H1 (cell line): ENCODE data around the gene MLYCD. TPM values are rescaled to one million over a fixed set of nuclear protein-coding genes. Genes with fewer than 3 reads are reported as not detected.
A peak's percentile ranks its signal among the peaks of the same experiment; 100 is the strongest.

Experiments
- CTCF ChIA-PET: fragments of 300-600 bp; sonication (Branson Sonifier 250); formaldehyde crosslinking; loops from one replicate; lab custom pipeline; 2021; ENCODE audit not compliant: partially characterized antibody; lab: Charles Lee
- POLR2A ChIA-PET: fragments of 300-600 bp; sonication (Branson Sonifier 250); formaldehyde crosslinking; loops from one replicate; lab custom pipeline; 2021; ENCODE audit warnings: inconsistent platforms; ENCODE audit not compliant: partially characterized antibody; lab: Charles Lee
- DNase-seq, 2 experiments: peaks; one replicate each; pipeline versions ENCODE4 v3.0.0 to v3.0.0-alpha.2; 2010 to 2022; ENCODE audit warnings: low spot score in 2 of 2, low read depth in 1 of 2, mixed read lengths in 1 of 2
- FAIRE-seq: peaks from 2 replicates; lab custom pipeline; 2011; peaks lifted over from hg19 to GRCh38; lab: Jason Lieb, UNC
- H2AFZ ChIP-seq: 2 replicates; pipeline ENCODE4 v1.8.1; 2012; ENCODE audit warnings: low read length, inconsistent platforms
- H2AK5ac ChIP-seq: 2 replicates; pipeline ENCODE4 v1.6.1; 2013; ENCODE audit warnings: low read depth, low read length
- H2BK120ac ChIP-seq: replicated peaks from 2 replicates; pipeline ENCODE3; 2013; ENCODE audit warnings: low read depth, low read length, inconsistent platforms
- H2BK12ac ChIP-seq: 2 replicates; pipeline ENCODE4 v1.6.1; 2013; ENCODE audit warnings: low read depth, low read length
- H2BK15ac ChIP-seq: 2 replicates; pipeline ENCODE4 v1.6.1; 2013; ENCODE audit warnings: low read length
- H2BK20ac ChIP-seq: 2 replicates; pipeline ENCODE4 v1.6.1; 2013; ENCODE audit warnings: low read length
- H2BK5ac ChIP-seq: 2 replicates; pipeline ENCODE4 v1.6.1; 2013; ENCODE audit warnings: low read depth, low read length
- H3K14ac ChIP-seq: 2 replicates; pipeline ENCODE4 v1.6.1; 2013; ENCODE audit warnings: inconsistent platforms; ENCODE audit not compliant: insufficient read length
- H3K18ac ChIP-seq: 2 replicates; pipeline ENCODE4 v1.6.1; 2013; ENCODE audit warnings: low read length; ENCODE audit errors: extremely low read depth
- H3K23ac ChIP-seq: 2 replicates; pipeline ENCODE4 v1.6.1; 2013; ENCODE audit warnings: inconsistent platforms; ENCODE audit not compliant: insufficient read length
- H3K23me2 ChIP-seq: 2 replicates; pipeline ENCODE4 v1.6.1; 2013; ENCODE audit warnings: low read depth, low read length
- H3K27ac ChIP-seq: 2 replicates; pipeline ENCODE4 v1.6.1; 2011; ENCODE audit warnings: low read depth, low read length, inconsistent platforms
- H3K27me3 ChIP-seq, 4 experiments: replicated peaks in 1 of 4; 1 replicate in 1 of 4; 2 replicates in 3 of 4; pipeline versions ENCODE4 v1.6.1 to v1.8.1; 2011 to 2013; ENCODE audit warnings: low read length in 3 of 4, mild to moderate bottlenecking in 3 of 4, inconsistent platforms in 2 of 4, mixed read lengths in 2 of 4, moderate library complexity in 1 of 4; ENCODE audit not compliant: control insufficient read depth in 3 of 4, insufficient read depth in 3 of 4; ENCODE audit errors: extremely low read depth in 1 of 4
- H3K36me3 ChIP-seq, 4 experiments: 2 replicates each; pipeline versions ENCODE4 v1.6.1 to v1.8.1; 2011 to 2013; ENCODE audit warnings: mild to moderate bottlenecking in 4 of 4, low read length in 3 of 4, moderate library complexity in 2 of 4, control low read depth in 1 of 4, inconsistent platforms in 1 of 4; ENCODE audit not compliant: insufficient read depth in 4 of 4, control insufficient read depth in 2 of 4
- H3K4ac ChIP-seq: replicated peaks from 2 replicates; pipeline ENCODE3; 2013; ENCODE audit warnings: low read length, low read depth, mixed read lengths, inconsistent platforms; ENCODE audit not compliant: insufficient read length
- H3K4me1 ChIP-seq, 4 experiments: replicated peaks in 1 of 4; 1 replicate in 1 of 4; 2 replicates in 3 of 4; pipeline versions ENCODE4 v1.6.1 to v1.8.1; 2011 to 2013; ENCODE audit warnings: low read length in 3 of 4, inconsistent platforms in 2 of 4, mixed read lengths in 1 of 4; ENCODE audit not compliant: insufficient read depth in 4 of 4, control insufficient read depth in 3 of 4
- H3K4me2 ChIP-seq, 2 experiments: 2 replicates each; pipeline versions ENCODE4 v1.6.1 to v1.8.1; 2011 to 2013; ENCODE audit warnings: low read depth in 2 of 2, low read length in 2 of 2, control low read depth in 1 of 2, inconsistent platforms in 1 of 2, mild to moderate bottlenecking in 1 of 2; ENCODE audit not compliant: insufficient read depth in 1 of 2
- H3K4me3 ChIP-seq, 4 experiments: fragments of 200-600, 300-600 bp in 1 of 4; sonication (generic), shearing (Covaris generic), sonication (Bioruptor Twin) in 1 of 4; 2 replicates each; pipeline versions ENCODE4 v1.5.1 to v1.8.1; 2011 to 2016; ENCODE audit warnings: low read length in 4 of 4, low read depth in 3 of 4, control low read depth in 2 of 4, inconsistent platforms in 2 of 4, mild to moderate bottlenecking in 2 of 4, mixed read lengths in 1 of 4, moderate library complexity in 1 of 4; ENCODE audit not compliant: insufficient read depth in 2 of 4; ENCODE audit errors: extremely low read depth in 1 of 4
- H3K56ac ChIP-seq: replicated peaks from 2 replicates; pipeline ENCODE3; 2013; ENCODE audit warnings: low read depth, mild to moderate bottlenecking, mixed read lengths, low read length, inconsistent platforms; ENCODE audit not compliant: insufficient read length
- H3K79me1 ChIP-seq: 2 replicates; pipeline ENCODE4 v1.6.1; 2013; ENCODE audit warnings: low read depth, low read length, control low read depth
- H3K79me2 ChIP-seq, 2 experiments: 2 replicates each; pipeline versions ENCODE4 v1.6.1 to v1.8.1; 2012 to 2013; ENCODE audit warnings: low read length in 2 of 2, mild to moderate bottlenecking in 2 of 2, inconsistent platforms in 1 of 2; ENCODE audit not compliant: insufficient read depth in 2 of 2, control insufficient read depth in 1 of 2
- H3K9ac ChIP-seq, 4 experiments: replicated peaks in 1 of 4; 1 replicate in 1 of 4; 2 replicates in 3 of 4; pipeline versions ENCODE4 v1.6.1 to v1.8.1; 2011 to 2013; ENCODE audit warnings: low read depth in 3 of 4, low read length in 3 of 4, control low read depth in 2 of 4, mild to moderate bottlenecking in 2 of 4, moderate library complexity in 2 of 4, inconsistent platforms in 1 of 4; ENCODE audit errors: extremely low read depth in 1 of 4
- H3K9me3 ChIP-seq, 2 experiments: 2 replicates each; pipeline versions ENCODE4 v1.6.1 to v1.8.1; 2012 to 2013; ENCODE audit warnings: mild to moderate bottlenecking in 2 of 2, moderate library complexity in 2 of 2, control low read depth in 1 of 2, inconsistent platforms in 1 of 2, low read depth in 1 of 2, low read length in 1 of 2, mixed read lengths in 1 of 2; ENCODE audit not compliant: insufficient read depth in 2 of 2
- H4K20me1 ChIP-seq, 2 experiments: replicated peaks in 1 of 2; 2 replicates each; pipeline versions ENCODE3 to v1.8.1; 2011 to 2013; ENCODE audit warnings: inconsistent platforms in 2 of 2, low read length in 2 of 2, mild to moderate bottlenecking in 1 of 2; ENCODE audit not compliant: insufficient read depth in 2 of 2, control insufficient read depth in 1 of 2
- H4K5ac ChIP-seq: 2 replicates; pipeline ENCODE4 v1.6.1; 2013; ENCODE audit warnings: low read length, low read depth, mixed read lengths, inconsistent platforms; ENCODE audit not compliant: insufficient read length
- H4K8ac ChIP-seq: 2 replicates; pipeline ENCODE4 v1.8.0; 2013; ENCODE audit warnings: mild to moderate bottlenecking, moderate library complexity, low read length, inconsistent platforms; ENCODE audit not compliant: insufficient read depth; ENCODE audit errors: extremely low read depth
- H4K91ac ChIP-seq: replicated peaks from 2 replicates; pipeline ENCODE3; 2013; ENCODE audit warnings: low read length, mixed read lengths, inconsistent platforms; ENCODE audit not compliant: insufficient read length
- BCL11A ChIP-seq, 2 experiments: IDR thresholded peaks; one replicate each; pipeline ENCODE4 v1.6.1; 2011; ENCODE audit warnings: low read depth in 2 of 2, low read length in 2 of 2, mild to moderate bottlenecking in 2 of 2
- BRCA1 ChIP-seq: IDR thresholded peaks from 2 replicates; pipeline ENCODE4 v1.6.1; 2012; ENCODE audit warnings: low read depth, low read length, improper control_type of control experiment
- CHD2 ChIP-seq: IDR thresholded peaks from 2 replicates; pipeline ENCODE4 v1.6.1; 2012; ENCODE audit warnings: low read length, improper control_type of control experiment
- HDAC6 ChIP-seq: IDR thresholded peaks from one replicate; pipeline ENCODE4 v1.7.1; 2012; ENCODE audit warnings: low read depth, mild to moderate bottlenecking, inconsistent platforms, low read length, moderate library complexity
- JUN ChIP-seq: IDR thresholded peaks from 2 replicates; pipeline ENCODE4 v1.6.1; 2011; ENCODE audit warnings: low read depth, mild to moderate bottlenecking, improper control_type of control experiment, low read length
- RBBP5 ChIP-seq: IDR thresholded peaks from 2 replicates; pipeline ENCODE4 v1.7.1; 2012; ENCODE audit warnings: low read depth, mild to moderate bottlenecking, inconsistent platforms, low read length, moderate library complexity, borderline replicate concordance
- SAP30 ChIP-seq: fragments of 300-600 bp; sonication (generic); IDR thresholded peaks from 2 replicates; pipeline ENCODE4 v1.7.1; 2012; ENCODE audit warnings: low read length, moderate library complexity, mild to moderate bottlenecking, inconsistent platforms; ENCODE audit not compliant: insufficient read depth, insufficient replicate concordance
- SP2 ChIP-seq: IDR thresholded peaks from 2 replicates; pipeline ENCODE4 v1.6.1; 2012; ENCODE audit warnings: mild to moderate bottlenecking, low read length, inconsistent platforms
- TCF12 ChIP-seq: IDR thresholded peaks from 2 replicates; pipeline ENCODE4 v1.6.1; 2011; ENCODE audit warnings: low read depth, mild to moderate bottlenecking, low read length
- WGBS, 2 experiments: shearing (Covaris generic) in 1 of 2; methylation state at CpG; one replicate each; pipeline versions ENCODE4 v1.1.6 to v1.1.7; 2013 to 2015; ENCODE audit warnings: low lambda C conversion rate in 2 of 2, mixed read lengths in 2 of 2, inconsistent platforms in 1 of 2, low coverage in 1 of 2, missing lambda C conversion rate in 1 of 2; ENCODE audit not compliant: insufficient replicate concordance in 2 of 2, insufficient coverage in 1 of 2, insufficient read length in 1 of 2; ENCODE audit errors: extremely low coverage in 1 of 2, missing lambda C conversion rate in 1 of 2; 5-methylcytosine and 5-hydroxymethylcytosine counted together
- polyA plus RNA-seq, 7 experiments: library from polyadenylated mRNA; depleted of rRNA in 3 of 7; stranded (reverse) in 5 of 7; unstranded in 2 of 7; fragments of >200 nt in 5 of 7; fragments of 200-250 nt in 2 of 7; gene quantifications; 1 replicate in 5 of 7; 2 replicates in 1 of 7; 4 replicates in 1 of 7; pipeline versions ENCODE4 v1.2.1 to v1.2.3, GENCODE V29; 2011 to 2013; ENCODE audit warnings: missing spikeins in 2 of 7, mixed read lengths in 2 of 7
- total RNA-seq: library from RNA; stranded (reverse); fragmentation: NEBNext Ultra II Directional; extraction: Animal tissue kit (Norgen Biotek cat#: 25700); gene quantifications from 2 replicates; pipeline ENCODE4 v1.2.1, GENCODE V29; 2021

The MLYCD gene
- total and polyA plus RNA-seq, 2 of the 8 experiments (the other 6 are each of a cell fraction or from before 2014, with no cell fraction given) = 3.7 to 7.0 TPM

DNA sequence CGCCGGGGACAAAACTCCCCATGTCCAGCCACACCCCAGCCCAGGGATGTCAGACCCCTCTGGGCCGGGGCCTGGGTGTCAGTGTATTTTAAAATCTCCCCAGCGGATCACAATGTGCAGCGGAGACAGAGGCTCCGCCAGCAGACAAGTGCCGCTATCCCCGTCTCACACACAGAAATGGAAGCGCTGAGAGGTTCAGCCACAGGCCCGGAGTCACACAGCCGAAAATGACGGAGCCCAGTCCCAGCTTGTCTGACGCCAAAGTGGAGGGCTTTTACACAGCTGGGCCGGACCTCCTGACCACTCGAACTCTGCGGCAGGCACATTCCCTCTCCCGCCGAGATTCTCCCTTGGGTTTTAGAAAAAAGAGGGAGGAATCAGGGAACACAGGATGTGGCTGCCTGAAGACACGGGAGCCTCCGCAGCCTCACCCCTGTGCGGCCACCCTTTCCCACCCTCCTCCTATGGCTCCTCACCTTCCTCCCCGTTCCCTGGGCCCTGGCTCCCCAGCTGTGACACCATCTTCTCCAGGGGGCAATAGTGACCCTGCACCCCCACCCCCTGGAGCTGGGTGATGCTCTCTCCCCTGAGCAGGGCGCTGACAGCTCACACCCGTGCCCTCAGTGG lies 47.4 kb downstream of the MLYCD start:
- no peaks in the 10 kb centered on the region for H3K9me3 ChIP-seq
- no peak overlapping the region for H2BK15ac ChIP-seq
- no peaks in the 10 kb centered on the region for H3K79me1 ChIP-seq
- TF ChIP-seq BRCA1 (no peak), RBBP5 (no peak), JUN (no peak), TCF12 (no peak), BCL11A (IDR thresholded peaks at IDR 0.05; ENCODE audit: low read depth in 2 of 2, low read length in 2 of 2) (no peak), SAP30 (no peak), CHD2 (no peak), SP2 (no peak), HDAC6 (no peak)
- H2BK20ac ChIP-seq = no peak overlapping the region
- H2AK5ac ChIP-seq = no peak overlapping the region
- no peak for FAIRE-seq
- 89% methylated on average over 24 of the region's 24 CpGs; no CpG with 5 or more reads in 1 of the 2 experiments for WGBS, 2 experiments
- H3K56ac ChIP-seq = no peak overlapping the region
- no peaks in the 10 kb centered on the region; a peak in 1 of 7 replicates for H3K27me3 ChIP-seq
- H3K27ac ChIP-seq = no peak overlapping the region
- no peak overlapping the region for H3K14ac ChIP-seq
- H3K23me2 ChIP-seq = no peaks in the 10 kb centered on the region
- no peak overlapping the region for H3K4ac ChIP-seq
- no peak overlapping the region for H2BK5ac ChIP-seq
- H2AFZ ChIP-seq = no peak overlapping the region
- H3K36me3 ChIP-seq = no peaks in the 10 kb centered on the region
- no peak overlapping the region for H2BK12ac ChIP-seq
- H3K79me2 ChIP-seq = no peaks in the 10 kb centered on the region
- no peak overlapping the region for H4K91ac ChIP-seq
- H4K8ac ChIP-seq = peak overlapping the region; percentile 5; the same call in 1 of the 2 replicates
- ChIA-PET CTCF (interaction anchor here (1.9 to 2.2 kb wide), 2 partner anchors 10 to 20 kb away, joined by 10 to 13 read pairs; no protein-coding TSS in a partner anchor), POLR2A (no interaction called here)
- H4K20me1 ChIP-seq = peaks cover 0 to 2% of the 10 kb centered on the region in 2 experiments
- H3K4me3 ChIP-seq = no peak overlapping the region
- H3K4me2 ChIP-seq = no peak overlapping the region
- no peak overlapping the region for H3K23ac ChIP-seq
- no peak overlapping the region for H3K18ac ChIP-seq
- DNase-seq = no peak
- H2BK120ac ChIP-seq = no peak overlapping the region
- no peak overlapping the region for H4K5ac ChIP-seq
- H3K9ac ChIP-seq = no peak overlapping the region
- H3K4me1 ChIP-seq = no peaks in the 10 kb centered on the region
